PFSK-1 (cell line): ENCODE measurements around the gene NADSYN1.

Source experiments
- FOXP2 ChIP-seq: optimal IDR thresholded peaks from 2 replicates; pipeline ENCODE3; 2011; ENCODE audit warnings: borderline replicate concordance, control low read depth, inconsistent platforms; ENCODE audit not compliant: insufficient read depth; ENCODE audit errors: extremely low read length, extremely low read depth
- POLR2AphosphoS5 ChIP-seq: IDR thresholded peaks from 2 replicates; pipeline ENCODE4 v1.6.1; 2012; ENCODE audit warnings: low read depth, mild to moderate bottlenecking, control low read depth, low read length, moderate library complexity
- SIN3A ChIP-seq: IDR thresholded peaks from 2 replicates; pipeline ENCODE4 v1.6.1; 2012; ENCODE audit warnings: mild to moderate bottlenecking, low read length, moderate library complexity, borderline replicate concordance; ENCODE audit not compliant: insufficient read depth
- TAF1 ChIP-seq: IDR thresholded peaks from 2 replicates; pipeline ENCODE4 v1.6.1; 2012; ENCODE audit warnings: low read length, control low read depth, borderline replicate concordance; ENCODE audit not compliant: insufficient read depth
- TF ChIP-seq, protein P1 (sequence below), 2 experiments: IDR thresholded peaks; 2 replicates each; pipeline versions ENCODE4 v1.6.1 to v1.8.0; 2011 to 2012; ENCODE audit warnings: low read depth in 2 of 2, low read length in 2 of 2, control low read depth in 1 of 2, inconsistent platforms in 1 of 2, mild to moderate bottlenecking in 1 of 2, moderate library complexity in 1 of 2; ENCODE audit not compliant: insufficient read depth in 1 of 2

The NADSYN1 gene

DNA sequence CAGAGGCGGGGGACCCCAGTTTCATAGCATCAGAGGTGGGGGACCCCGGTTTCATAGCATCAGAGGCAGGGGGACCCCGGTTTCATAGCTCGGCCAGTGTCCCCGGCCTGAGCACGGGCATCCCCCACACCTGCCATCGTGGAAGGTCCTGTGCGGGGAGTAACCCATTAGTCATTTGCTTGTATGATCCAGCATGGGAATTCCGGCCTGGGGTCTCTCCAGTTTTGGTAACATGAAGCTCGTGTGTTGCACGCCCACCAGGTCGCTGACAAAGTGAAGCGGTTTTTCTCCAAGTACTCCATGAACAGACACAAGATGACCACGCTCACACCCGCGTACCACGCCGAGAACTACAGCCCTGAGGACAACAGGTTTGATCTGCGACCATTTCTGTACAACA is 45.1 kb downstream of the NADSYN1 start:
- TF ChIP-seq SIN3A, result no peak
- TF ChIP-seq POLR2AphosphoS5, result no peak
- TF ChIP-seq FOXP2, result no peak
- no peak for TF ChIP-seq TAF1
- TF ChIP-seq, protein P1, sequence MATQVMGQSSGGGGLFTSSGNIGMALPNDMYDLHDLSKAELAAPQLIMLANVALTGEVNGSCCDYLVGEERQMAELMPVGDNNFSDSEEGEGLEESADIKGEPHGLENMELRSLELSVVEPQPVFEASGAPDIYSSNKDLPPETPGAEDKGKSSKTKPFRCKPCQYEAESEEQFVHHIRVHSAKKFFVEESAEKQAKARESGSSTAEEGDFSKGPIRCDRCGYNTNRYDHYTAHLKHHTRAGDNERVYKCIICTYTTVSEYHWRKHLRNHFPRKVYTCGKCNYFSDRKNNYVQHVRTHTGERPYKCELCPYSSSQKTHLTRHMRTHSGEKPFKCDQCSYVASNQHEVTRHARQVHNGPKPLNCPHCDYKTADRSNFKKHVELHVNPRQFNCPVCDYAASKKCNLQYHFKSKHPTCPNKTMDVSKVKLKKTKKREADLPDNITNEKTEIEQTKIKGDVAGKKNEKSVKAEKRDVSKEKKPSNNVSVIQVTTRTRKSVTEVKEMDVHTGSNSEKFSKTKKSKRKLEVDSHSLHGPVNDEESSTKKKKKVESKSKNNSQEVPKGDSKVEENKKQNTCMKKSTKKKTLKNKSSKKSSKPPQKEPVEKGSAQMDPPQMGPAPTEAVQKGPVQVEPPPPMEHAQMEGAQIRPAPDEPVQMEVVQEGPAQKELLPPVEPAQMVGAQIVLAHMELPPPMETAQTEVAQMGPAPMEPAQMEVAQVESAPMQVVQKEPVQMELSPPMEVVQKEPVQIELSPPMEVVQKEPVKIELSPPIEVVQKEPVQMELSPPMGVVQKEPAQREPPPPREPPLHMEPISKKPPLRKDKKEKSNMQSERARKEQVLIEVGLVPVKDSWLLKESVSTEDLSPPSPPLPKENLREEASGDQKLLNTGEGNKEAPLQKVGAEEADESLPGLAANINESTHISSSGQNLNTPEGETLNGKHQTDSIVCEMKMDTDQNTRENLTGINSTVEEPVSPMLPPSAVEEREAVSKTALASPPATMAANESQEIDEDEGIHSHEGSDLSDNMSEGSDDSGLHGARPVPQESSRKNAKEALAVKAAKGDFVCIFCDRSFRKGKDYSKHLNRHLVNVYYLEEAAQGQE (IDR thresholded peaks at IDR 0.05; ENCODE audit: insufficient read depth in 1 of 2, low read depth in 2 of 2, low read length in 2 of 2), result no peak

DNA sequence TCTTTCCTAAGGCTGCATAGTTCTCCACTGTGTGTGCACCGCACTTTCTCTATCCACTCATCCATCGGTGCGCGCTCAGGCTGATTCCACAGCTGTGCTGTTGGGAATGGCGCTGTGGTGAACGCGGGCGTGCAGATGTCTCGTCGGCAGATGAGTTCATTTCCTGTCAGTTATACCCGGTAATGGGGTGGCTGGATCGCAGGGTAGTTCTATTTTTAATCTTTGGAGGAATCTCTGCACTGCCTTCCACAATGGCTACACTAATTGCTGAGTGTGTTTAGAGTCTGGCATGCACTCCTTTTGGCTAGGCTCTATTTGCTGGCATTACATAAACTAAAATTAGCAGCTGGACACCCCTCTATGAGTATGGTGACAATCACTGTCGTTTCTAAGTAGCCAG is 46.1 kb downstream of the NADSYN1 start:
- no peak for TF ChIP-seq FOXP2
- TF ChIP-seq SIN3A, result no peak
- TF ChIP-seq, protein P1 (IDR thresholded peaks at IDR 0.05; ENCODE audit: insufficient read depth in 1 of 2, low read depth in 2 of 2, low read length in 2 of 2), result no peak
- no peak for TF ChIP-seq TAF1
- TF ChIP-seq POLR2AphosphoS5, result no peak

DNA sequence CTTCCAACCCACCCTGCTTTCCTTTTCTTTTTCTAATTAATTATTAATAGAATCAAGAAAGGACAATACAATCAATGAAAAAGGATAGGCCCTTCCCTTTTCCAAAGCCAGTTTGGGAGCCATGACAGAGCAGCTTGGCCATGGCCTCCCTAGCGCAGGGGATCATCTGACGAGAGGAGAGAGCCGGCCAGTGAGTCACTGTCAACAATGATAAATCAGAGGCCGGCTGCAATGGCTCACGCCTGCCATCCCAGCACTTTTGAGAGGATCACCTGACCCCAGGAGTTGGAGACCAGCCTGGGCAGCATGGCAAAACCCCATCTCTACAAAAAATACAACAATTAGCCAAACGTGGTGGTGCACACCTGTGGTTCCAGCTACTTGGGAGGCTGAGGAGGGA is 46.5 kb downstream of the NADSYN1 start:
- TF ChIP-seq SIN3A (no peak), POLR2AphosphoS5 (no peak), TAF1 (no peak), FOXP2 (no peak)
- TF ChIP-seq, protein P1 (IDR thresholded peaks at IDR 0.05; ENCODE audit: insufficient read depth in 1 of 2, low read depth in 2 of 2, low read length in 2 of 2), result no peak

DNA sequence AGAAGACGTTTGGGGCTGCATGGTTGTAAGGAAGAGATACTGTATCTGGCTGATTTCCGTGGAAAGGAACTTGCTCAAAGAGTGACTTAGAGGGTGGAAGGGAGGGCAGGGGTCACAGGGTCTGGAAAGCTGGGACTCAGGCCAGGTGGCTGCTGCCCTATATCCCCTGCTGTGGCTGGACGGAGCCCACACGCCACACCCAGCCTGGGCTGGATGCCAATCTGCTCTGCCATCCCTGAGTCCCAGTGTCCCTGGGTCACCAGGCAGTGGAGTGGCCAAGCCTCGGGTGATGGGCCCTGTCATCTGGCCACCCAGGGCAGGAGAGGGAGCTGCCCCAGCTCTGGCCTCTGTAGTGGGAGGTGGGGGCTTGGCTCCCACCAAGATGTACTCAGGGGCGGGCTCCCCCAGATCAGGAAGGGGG is 47.6 kb downstream of the NADSYN1 start:
- no peak for TF ChIP-seq FOXP2
- TF ChIP-seq, protein P1 (IDR thresholded peaks at IDR 0.05; ENCODE audit: insufficient read depth in 1 of 2, low read depth in 2 of 2, low read length in 2 of 2), result no peak
- no peak for TF ChIP-seq TAF1
- no peak for TF ChIP-seq SIN3A
- TF ChIP-seq POLR2AphosphoS5, result no peak

DNA sequence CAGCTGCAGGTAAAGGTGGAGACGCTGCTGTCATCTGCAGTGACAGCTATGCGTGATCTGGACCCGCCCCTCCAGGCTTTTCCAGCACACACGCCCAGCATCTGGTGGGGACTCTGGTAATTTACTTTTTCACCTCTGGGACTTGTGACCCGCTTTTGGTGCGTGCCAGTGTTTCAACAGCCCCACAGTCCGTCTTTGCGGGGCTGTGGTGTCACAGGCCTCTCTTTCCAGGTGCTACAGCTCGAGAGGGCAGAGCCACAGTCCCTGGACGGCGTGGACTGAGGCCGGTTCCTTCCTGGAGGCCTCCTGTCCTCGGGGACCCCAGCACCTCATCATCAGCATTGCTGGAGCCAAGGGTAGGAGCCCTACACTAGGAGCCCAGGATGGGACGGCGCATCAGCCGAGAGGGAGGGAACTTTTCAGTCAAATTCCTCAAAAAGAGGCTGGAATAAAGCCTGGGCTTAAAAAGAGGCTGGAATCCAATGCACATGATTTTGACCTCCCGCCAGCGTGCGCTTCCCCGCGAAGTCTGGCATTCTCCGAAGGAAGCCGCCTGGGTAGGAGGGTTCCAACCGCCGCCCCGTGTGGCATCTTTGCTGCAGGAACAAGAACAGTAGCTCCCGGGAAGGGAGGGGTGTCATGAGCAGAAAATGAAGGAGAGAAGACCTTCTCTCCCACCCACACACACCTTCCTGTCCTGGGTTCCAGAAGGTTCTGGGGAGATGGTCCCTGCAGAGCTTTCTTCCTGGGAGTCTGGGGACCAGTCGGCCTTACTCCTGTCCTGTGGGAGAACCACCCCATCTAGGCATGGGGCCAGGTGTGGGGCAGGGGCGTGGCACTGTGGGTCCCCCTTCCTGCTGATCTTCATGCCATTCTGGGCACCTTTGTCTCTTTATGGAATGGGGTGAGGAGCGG is 48.3 kb downstream of the NADSYN1 start:
- no peak for TF ChIP-seq FOXP2
- no peak for TF ChIP-seq POLR2AphosphoS5
- TF ChIP-seq SIN3A, result no peak
- no peak for TF ChIP-seq TAF1
- TF ChIP-seq, protein P1 (IDR thresholded peaks at IDR 0.05; ENCODE audit: insufficient read depth in 1 of 2, low read depth in 2 of 2, low read length in 2 of 2), result no peak
